ENCODE results near the gene TRMT1L.

TRMT1L gene

GRCh38 chr1:185068341-185068740, 88.4 kb downstream of the TRMT1L start:
- no peak for DNase-seq (ENCODE audit: low read depth)
- TF ChIP-seq, protein P1, sequence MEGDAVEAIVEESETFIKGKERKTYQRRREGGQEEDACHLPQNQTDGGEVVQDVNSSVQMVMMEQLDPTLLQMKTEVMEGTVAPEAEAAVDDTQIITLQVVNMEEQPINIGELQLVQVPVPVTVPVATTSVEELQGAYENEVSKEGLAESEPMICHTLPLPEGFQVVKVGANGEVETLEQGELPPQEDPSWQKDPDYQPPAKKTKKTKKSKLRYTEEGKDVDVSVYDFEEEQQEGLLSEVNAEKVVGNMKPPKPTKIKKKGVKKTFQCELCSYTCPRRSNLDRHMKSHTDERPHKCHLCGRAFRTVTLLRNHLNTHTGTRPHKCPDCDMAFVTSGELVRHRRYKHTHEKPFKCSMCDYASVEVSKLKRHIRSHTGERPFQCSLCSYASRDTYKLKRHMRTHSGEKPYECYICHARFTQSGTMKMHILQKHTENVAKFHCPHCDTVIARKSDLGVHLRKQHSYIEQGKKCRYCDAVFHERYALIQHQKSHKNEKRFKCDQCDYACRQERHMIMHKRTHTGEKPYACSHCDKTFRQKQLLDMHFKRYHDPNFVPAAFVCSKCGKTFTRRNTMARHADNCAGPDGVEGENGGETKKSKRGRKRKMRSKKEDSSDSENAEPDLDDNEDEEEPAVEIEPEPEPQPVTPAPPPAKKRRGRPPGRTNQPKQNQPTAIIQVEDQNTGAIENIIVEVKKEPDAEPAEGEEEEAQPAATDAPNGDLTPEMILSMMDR (IDR thresholded peaks at IDR 0.05; ENCODE audit: insufficient read depth, low read depth, low read length, missing control alignments), result no peak
- no peak overlapping the region for H3K4me3 ChIP-seq (ENCODE audit: low read length)
